Cardiac muscle cell (in vitro differentiated cells and primary cell): ENCODE results near the gene TTC23. TPM values are rescaled to one million over a fixed set of nuclear protein-coding genes. Genes with fewer than 3 reads are reported as not detected.

ENCODE experiments used
- DNase-seq, 2 donors: peaks; one replicate each; pipeline versions ENCODE4 v3.0.0 to v3.0.0-alpha.2; 2010 to 2017; ENCODE audit warnings: low read depth in 1 of 2, low spot score in 1 of 2
- H3K27ac ChIP-seq: fragments of 200-600 bp; sonication (generic); 2 replicates; pipeline ENCODE4 v1.5.1; 2016
- H3K27me3 ChIP-seq: fragments of 200-600 bp; sonication (generic); 2 replicates; pipeline ENCODE4 v1.6.0; 2016; ENCODE audit warnings: control low read depth
- H3K36me3 ChIP-seq: fragments of 200-600 bp; sonication (generic); 2 replicates; pipeline ENCODE4 v1.5.1; 2016; ENCODE audit warnings: control low read depth
- H3K4me1 ChIP-seq: fragments of 200-600 bp; sonication (generic); 2 replicates; pipeline ENCODE4 v1.8.1; 2017; ENCODE audit warnings: low read depth, mild to moderate bottlenecking, mixed run types
- H3K4me3 ChIP-seq: fragments of 200-600 bp; sonication (generic); 2 replicates; pipeline ENCODE4 v1.5.1; 2016; ENCODE audit warnings: mild to moderate bottlenecking
- H3K9me3 ChIP-seq: fragments of 200-600 bp; sonication (generic); 2 replicates; pipeline ENCODE4 v1.5.1; 2017; ENCODE audit warnings: low read depth, mild to moderate bottlenecking, control low read depth
- polyA plus RNA-seq: library from polyadenylated mRNA; unstranded; fragments of >200 nt; fragmentation: Nextera tagmentation; extraction: Ambion mirVana; gene quantifications from 2 replicates; pipeline ENCODE4 v1.2.1, GENCODE V29; 2016
- total RNA-seq: library from RNA; depleted of rRNA; stranded (reverse); fragments of >200 nt; gene quantifications from 2 replicates; pipeline ENCODE4 v1.2.3, GENCODE V29; 2016
- TF ChIP-seq, protein P1 (sequence below): IDR thresholded peaks from 2 replicates; pipeline ENCODE4 v1.5.1; 2012; ENCODE audit warnings: low read depth, mild to moderate bottlenecking, low read length

Gene TTC23
- total and polyA plus RNA-seq, 2 experiments from 2014 or later: 15.0 to 38.2 TPM

DNA sequence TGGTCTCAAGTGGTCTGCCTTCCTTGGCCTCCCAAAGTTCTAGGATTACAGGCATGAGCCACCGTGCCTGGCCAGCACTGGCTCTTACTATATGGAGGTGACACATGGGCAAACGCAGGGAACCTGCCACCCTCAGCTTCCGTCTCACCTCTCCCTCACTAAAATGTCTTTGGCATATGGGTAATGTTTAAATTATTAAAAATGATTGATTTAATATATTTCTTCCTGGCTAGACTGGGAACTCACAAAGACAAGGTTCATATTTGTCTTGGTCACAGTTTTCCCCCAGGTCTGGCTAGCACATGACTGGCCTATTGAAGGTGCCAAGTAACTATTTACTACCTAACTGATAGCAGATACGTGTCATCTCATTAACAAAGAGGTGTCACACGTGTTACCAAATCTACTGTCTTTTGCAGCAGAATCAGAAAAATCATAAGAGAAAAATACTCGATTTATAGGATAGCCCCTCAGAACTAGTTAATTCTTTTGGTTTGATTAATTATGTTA, 96.3 kb downstream of the TTC23 start:
- no peak overlapping the region for H3K4me3 ChIP-seq
- TF ChIP-seq, protein P1, sequence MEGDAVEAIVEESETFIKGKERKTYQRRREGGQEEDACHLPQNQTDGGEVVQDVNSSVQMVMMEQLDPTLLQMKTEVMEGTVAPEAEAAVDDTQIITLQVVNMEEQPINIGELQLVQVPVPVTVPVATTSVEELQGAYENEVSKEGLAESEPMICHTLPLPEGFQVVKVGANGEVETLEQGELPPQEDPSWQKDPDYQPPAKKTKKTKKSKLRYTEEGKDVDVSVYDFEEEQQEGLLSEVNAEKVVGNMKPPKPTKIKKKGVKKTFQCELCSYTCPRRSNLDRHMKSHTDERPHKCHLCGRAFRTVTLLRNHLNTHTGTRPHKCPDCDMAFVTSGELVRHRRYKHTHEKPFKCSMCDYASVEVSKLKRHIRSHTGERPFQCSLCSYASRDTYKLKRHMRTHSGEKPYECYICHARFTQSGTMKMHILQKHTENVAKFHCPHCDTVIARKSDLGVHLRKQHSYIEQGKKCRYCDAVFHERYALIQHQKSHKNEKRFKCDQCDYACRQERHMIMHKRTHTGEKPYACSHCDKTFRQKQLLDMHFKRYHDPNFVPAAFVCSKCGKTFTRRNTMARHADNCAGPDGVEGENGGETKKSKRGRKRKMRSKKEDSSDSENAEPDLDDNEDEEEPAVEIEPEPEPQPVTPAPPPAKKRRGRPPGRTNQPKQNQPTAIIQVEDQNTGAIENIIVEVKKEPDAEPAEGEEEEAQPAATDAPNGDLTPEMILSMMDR: no peak
- no peak for DNase-seq

DNA sequence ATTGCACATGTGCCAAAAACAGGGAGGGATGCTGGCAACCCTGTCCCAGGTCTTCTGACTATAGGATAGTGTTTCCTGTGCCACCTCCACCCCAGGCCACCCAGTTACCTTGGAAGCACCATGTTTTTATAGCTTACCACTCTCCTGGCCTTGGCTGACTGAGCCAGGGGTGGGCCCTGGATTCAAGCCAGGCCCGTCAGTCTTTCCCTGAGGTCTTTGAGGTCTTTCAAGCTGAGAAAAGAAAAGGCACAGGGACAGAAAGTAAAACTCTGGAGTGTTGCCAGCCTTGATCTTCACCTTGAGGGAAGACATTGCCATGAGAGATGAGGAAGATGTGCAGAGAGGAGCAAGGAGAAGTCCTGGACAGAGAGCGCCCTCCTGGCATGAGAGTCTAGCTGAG, 98.2 kb downstream of the TTC23 start:
- DNase-seq: no peak
- no peaks in the 10 kb centered on the region for H3K27me3 ChIP-seq
- no peak overlapping the region for H3K4me3 ChIP-seq

More for the DNA sequence above, 96.3 kb downstream of the TTC23 start:
- Histone ChIP-seq H3K27me3 (no peaks in the 10 kb centered on the region), H3K36me3 (no peaks in the 10 kb centered on the region), H3K9me3 (no peaks in the 10 kb centered on the region), H3K27ac (no peak overlapping the region), H3K4me1 (peaks cover 3% of the 10 kb centered on the region)

DNA sequence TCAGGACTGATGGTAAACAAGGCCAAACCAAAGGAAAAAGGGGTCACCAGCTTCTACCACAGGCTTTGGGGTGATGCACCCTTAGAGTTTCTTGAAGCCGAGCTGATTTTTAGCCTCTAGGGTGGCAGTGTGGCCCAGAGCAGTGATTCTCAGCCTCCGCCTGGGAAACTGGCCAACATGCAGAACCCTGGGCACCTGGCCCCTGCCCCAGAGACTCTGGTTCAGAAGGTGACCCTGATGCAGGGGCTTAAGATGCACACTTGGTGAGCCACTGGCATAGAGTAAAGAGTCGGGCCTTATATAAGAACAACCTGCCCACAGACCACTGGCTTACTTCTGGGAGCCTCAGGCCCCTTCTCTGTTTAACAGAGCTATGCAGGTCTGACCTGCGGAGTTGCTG, 100.0 kb downstream of the TTC23 start:
- no peaks in the 10 kb centered on the region for H3K36me3 ChIP-seq
- H3K4me1 ChIP-seq: peaks cover 3% of the 10 kb centered on the region
- H3K27ac ChIP-seq: peak overlapping the region; percentile 59
- no peak for DNase-seq
- no peaks in the 10 kb centered on the region for H3K9me3 ChIP-seq
- no peaks in the 10 kb centered on the region for H3K27me3 ChIP-seq
- no peak overlapping the region for H3K4me3 ChIP-seq
- TF ChIP-seq, protein P1: no peak

More for the DNA sequence above, 98.2 kb downstream of the TTC23 start:
- TF ChIP-seq, protein P1: no peak
- no peaks in the 10 kb centered on the region for H3K9me3 ChIP-seq
- H3K27ac ChIP-seq: no peak overlapping the region
- peaks cover 3% of the 10 kb centered on the region for H3K4me1 ChIP-seq
- H3K36me3 ChIP-seq: no peaks in the 10 kb centered on the region

DNA sequence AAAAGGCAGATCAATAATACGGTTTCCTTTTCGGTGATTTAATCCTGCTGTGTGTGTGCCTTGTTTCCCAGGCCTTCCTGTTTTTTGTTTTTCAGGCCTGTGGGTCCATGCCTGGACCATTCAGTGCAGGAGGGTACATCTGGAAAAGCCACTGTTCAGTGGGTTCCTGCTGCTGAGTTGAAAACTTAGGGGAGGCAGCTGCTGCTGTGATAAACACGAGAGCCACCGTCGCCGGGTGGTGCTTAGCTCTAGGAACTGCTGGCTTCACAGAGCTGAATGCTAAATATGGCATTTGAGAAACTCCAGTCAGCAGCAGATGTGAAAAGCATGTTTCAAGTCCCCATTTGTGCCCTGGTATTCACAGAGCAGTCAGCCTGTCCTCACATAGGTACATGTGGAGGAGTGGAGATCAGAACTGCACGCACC, 100.5 kb downstream of the TTC23 start:
- H3K9me3 ChIP-seq: no peaks in the 10 kb centered on the region
- no peaks in the 10 kb centered on the region for H3K36me3 ChIP-seq
- TF ChIP-seq, protein P1: no peak
- no peak overlapping the region for H3K4me3 ChIP-seq
- peak in 1 of 2 donors; percentile 77 for DNase-seq
- peaks cover 3% of the 10 kb centered on the region for H3K4me1 ChIP-seq
- H3K27me3 ChIP-seq: no peaks in the 10 kb centered on the region
- H3K27ac ChIP-seq: peak overlapping the region; percentile 59

DNA sequence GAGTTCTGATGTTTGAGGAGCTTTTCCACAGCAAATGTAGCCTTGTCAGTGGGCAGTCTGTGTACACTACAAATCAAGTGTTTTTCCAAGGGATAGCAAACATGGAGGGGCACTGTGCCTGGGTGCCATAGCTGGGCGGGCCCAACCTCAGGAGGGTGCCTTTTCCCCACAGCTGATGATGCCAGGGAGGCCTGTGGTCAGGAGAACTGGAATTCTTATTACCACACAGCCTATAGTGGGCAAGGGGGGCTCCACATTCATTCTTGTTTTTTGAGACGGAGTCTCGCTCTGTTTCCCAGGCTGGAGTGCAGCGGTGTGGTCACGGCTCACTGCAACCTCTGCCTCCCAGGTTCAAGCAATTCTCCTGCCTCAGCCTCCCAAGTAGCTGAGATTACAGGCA, 102.7 kb downstream of the TTC23 start:
- no peak overlapping the region for H3K4me3 ChIP-seq
- H3K9me3 ChIP-seq: no peaks in the 10 kb centered on the region
- TF ChIP-seq, protein P1: no peak
- no peaks in the 10 kb centered on the region for H3K27me3 ChIP-seq
- H3K27ac ChIP-seq: no peak overlapping the region
- no peaks in the 10 kb centered on the region for H3K36me3 ChIP-seq
- H3K4me1 ChIP-seq: peaks cover 3% of the 10 kb centered on the region
- no peak for DNase-seq
